A673 (cell line): ENCODE results near the gene TEX101. TPM values are rescaled to one million over a fixed set of nuclear protein-coding genes. Genes with fewer than 3 reads are reported as not detected.
"Not testable (repeated sequence)": the region's sequence is repeated elsewhere in the genome, so short reads cannot be mapped to it uniquely, and the experiment has no call there.

Source experiments
- BruUV-seq: library from RNA; stranded (reverse); fragments of 400-500 nt; replicated peaks from 2 replicates; lab custom pipeline; 2021; lab: Mats Ljungman, UMichigan
- CTCF ChIA-PET: fragments of 300-600 bp; sonication (Branson Sonifier 250); formaldehyde crosslinking; loops from one replicate; lab custom pipeline; 2022; ENCODE audit warnings: antibody characterized with exemption; lab: Charles Lee
- POLR2A ChIA-PET: fragments of 300-600 bp; sonication (Branson Sonifier 250); formaldehyde crosslinking; loops from one replicate; lab custom pipeline; 2022; ENCODE audit warnings: antibody characterized with exemption; ENCODE audit not compliant: low non-redundant PET; lab: Charles Lee
- DNase-seq: peaks from one replicate; pipeline ENCODE4 v3.0.0-alpha.2; 2015; ENCODE audit warnings: low spot score
- H3K27ac ChIP-seq: fragments of 200-600 bp; sonication (generic); 2 replicates; pipeline ENCODE4 v1.5.1; 2016; ENCODE audit warnings: mixed run types, low read depth, mild to moderate bottlenecking, mixed read lengths, antibody characterized with exemption, low read length; ENCODE audit not compliant: poor library complexity, severe bottlenecking
- H3K27me3 ChIP-seq: fragments of 200-600 bp; sonication (generic); replicated peaks from 2 replicates; pipeline ENCODE4 v1.6.1; 2017; ENCODE audit warnings: mixed run types, low read depth, mild to moderate bottlenecking, mixed read lengths, antibody characterized with exemption, low read length; ENCODE audit not compliant: insufficient read depth, poor library complexity
- H3K36me3 ChIP-seq: fragments of 200-600 bp; sonication (generic); 2 replicates; pipeline ENCODE4 v1.6.1; 2016; ENCODE audit warnings: mixed run types, mild to moderate bottlenecking, mixed read lengths, antibody characterized with exemption, low read length; ENCODE audit not compliant: insufficient read depth, poor library complexity, severe bottlenecking
- H3K4me1 ChIP-seq: fragments of 200-600 bp; sonication (generic); 2 replicates; pipeline ENCODE4 v1.6.1; 2017; ENCODE audit warnings: mixed run types, mild to moderate bottlenecking, mixed read lengths, antibody characterized with exemption, low read length; ENCODE audit not compliant: insufficient read depth, poor library complexity, severe bottlenecking
- H3K4me3 ChIP-seq: fragments of 200-600 bp; sonication (generic); 2 replicates; pipeline ENCODE4 v1.5.1; 2016; ENCODE audit warnings: low read depth, mixed run types, mild to moderate bottlenecking, mixed read lengths, low read length; ENCODE audit not compliant: poor library complexity, severe bottlenecking
- H3K9me3 ChIP-seq: fragments of 200-600 bp; sonication (generic); 2 replicates; pipeline ENCODE4 v1.6.1; 2016; ENCODE audit warnings: mixed run types, low read depth, mild to moderate bottlenecking, mixed read lengths, antibody characterized with exemption, low read length; ENCODE audit not compliant: poor library complexity, severe bottlenecking
- EZH2 ChIP-seq: fragments of 200-600 bp; sonication (generic); IDR thresholded peaks from 2 replicates; pipeline ENCODE4 v1.6.1; 2017; ENCODE audit warnings: borderline replicate concordance, low read depth, mild to moderate bottlenecking, mixed read lengths, antibody characterized with exemption, low read length; ENCODE audit not compliant: poor library complexity, severe bottlenecking
- intact Hi-C: fragments of 100-400 bp; cut with micrococcal nuclease; formaldehyde crosslinking; loops from one replicate; pipeline ENCODE4 v1.10.0; 2022; ENCODE audit not compliant: unreplicated experiment
- total RNA-seq: library from RNA; stranded (reverse); gene quantifications from 2 replicates; pipeline ENCODE4 v1.2.3, GENCODE V29; 2021
- TF ChIP-seq, protein P1 (sequence below): fragments of 300-800, 200-600 bp; sonication (generic); conservative IDR thresholded peaks from 2 replicates; pipeline ENCODE4 v1.5.1; 2017; ENCODE audit warnings: low read depth, mild to moderate bottlenecking, antibody characterized with exemption, low read length, moderate library complexity, mixed read lengths

The TEX101 gene
- total RNA-seq, 1 experiment from 2014 or later: not detected

DNA sequence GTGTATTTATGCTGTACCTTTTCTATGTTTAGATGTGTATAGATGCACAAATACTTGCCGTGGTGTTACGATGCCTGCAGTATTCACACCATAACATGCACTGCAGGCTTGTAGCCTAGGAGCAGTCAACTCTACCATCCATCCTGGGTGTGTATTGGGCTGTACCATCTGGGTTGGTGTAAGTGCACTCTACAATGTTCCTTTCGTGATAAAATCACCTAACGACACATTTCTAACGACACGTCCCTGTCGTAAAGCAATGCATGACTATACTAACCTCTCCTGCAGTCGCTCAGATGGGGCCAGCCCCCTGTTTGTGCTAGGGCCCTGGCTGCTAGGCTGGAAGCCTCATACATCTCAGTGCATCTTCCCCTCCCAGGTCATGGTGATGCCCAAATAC lies 42.8 kb upstream of the TEX101 start:
- H3K27ac ChIP-seq: no peak overlapping the region
- ChIA-PET POLR2A (no interaction called here), CTCF (no interaction called here)
- DNase-seq: no peak
- no peak overlapping the region for H3K4me3 ChIP-seq
- intact Hi-C loops: no loop called here
- no peaks in the 10 kb centered on the region for H3K36me3 ChIP-seq
- BruUV-seq: no TSS peak
- no peak for TF ChIP-seq EZH2
- TF ChIP-seq, protein P1, sequence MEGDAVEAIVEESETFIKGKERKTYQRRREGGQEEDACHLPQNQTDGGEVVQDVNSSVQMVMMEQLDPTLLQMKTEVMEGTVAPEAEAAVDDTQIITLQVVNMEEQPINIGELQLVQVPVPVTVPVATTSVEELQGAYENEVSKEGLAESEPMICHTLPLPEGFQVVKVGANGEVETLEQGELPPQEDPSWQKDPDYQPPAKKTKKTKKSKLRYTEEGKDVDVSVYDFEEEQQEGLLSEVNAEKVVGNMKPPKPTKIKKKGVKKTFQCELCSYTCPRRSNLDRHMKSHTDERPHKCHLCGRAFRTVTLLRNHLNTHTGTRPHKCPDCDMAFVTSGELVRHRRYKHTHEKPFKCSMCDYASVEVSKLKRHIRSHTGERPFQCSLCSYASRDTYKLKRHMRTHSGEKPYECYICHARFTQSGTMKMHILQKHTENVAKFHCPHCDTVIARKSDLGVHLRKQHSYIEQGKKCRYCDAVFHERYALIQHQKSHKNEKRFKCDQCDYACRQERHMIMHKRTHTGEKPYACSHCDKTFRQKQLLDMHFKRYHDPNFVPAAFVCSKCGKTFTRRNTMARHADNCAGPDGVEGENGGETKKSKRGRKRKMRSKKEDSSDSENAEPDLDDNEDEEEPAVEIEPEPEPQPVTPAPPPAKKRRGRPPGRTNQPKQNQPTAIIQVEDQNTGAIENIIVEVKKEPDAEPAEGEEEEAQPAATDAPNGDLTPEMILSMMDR: no peak
- H3K27me3 ChIP-seq: peaks cover 25% of the 10 kb centered on the region
- H3K9me3 ChIP-seq: no peaks in the 10 kb centered on the region
- H3K4me1 ChIP-seq: no peaks in the 10 kb centered on the region

DNA sequence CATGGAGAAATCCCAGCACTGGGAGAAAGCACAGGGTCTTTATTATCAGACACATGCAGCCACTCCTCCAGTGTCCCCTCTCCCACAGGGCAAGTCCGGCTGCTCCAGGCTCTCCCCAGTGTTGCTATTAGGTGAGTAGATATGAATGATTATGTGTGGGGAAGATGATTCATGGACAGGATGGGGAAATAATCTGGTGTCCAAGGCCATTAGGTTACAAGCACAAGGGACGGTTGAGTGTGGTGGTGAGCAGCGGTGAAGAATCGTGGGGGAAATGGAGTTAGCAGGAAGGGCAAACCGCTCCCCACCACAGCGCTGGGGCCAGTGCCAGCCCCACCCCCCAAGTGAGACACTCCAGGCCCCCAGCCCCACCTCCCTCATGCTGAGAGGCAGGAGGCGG lies 42.2 kb upstream of the TEX101 start:
- no TSS peak for BruUV-seq
- DNase-seq: no peak
- H3K27ac ChIP-seq: no peak overlapping the region
- H3K4me1 ChIP-seq: no peaks in the 10 kb centered on the region
- H3K27me3 ChIP-seq: peaks cover 25% of the 10 kb centered on the region
- TF ChIP-seq, protein P1: no peak
- TF ChIP-seq EZH2: no peak
- H3K4me3 ChIP-seq: no peak overlapping the region
- intact Hi-C loops: no loop called here
- POLR2A ChIA-PET: no interaction called here
- no peaks in the 10 kb centered on the region for H3K36me3 ChIP-seq
- CTCF ChIA-PET: no interaction called here
- H3K9me3 ChIP-seq: no peaks in the 10 kb centered on the region

DNA sequence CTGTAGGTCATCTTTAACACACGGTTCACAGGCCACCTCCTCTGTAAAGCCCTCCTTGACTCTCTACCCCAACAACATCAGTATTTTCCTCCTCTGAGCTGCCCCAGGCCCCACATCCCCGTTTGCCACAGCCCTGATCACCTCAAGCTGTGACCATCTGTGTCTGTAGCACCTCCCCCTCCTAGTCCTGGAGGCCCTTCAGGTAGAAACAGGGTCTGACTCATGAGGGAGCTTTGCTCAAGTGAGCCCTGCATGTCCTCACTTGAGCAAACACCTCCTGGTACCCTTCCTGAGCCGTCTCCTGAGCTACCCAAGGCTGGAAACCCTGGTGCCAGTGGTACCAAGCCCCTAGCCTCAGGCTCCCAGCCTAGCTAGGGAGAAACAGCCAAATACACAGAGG lies 37.1 kb upstream of the TEX101 start:
- POLR2A ChIA-PET, H3K27ac ChIP-seq, intact Hi-C loops: not testable (repeated sequence)

DNA sequence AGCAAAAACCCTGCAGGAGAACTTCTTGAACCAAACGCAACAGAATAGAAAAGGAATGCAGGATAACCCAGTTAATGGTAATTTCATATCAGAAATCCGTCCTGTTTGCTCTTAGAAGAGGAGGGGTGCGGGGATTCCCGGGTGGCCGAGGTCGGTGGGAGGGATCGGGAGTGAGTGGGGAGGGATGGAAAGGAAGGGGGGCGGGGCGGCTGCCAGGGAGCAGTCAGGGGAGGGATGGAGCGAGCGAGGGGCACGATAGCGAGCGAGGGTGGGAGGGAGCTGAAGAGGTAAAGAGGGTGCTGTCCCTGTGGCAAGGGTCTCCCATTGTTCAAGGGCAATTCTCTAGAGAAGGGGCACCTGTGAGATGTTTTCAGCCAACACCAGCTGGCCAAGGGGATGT lies 34.7 kb upstream of the TEX101 start:
- Histone ChIP-seq H3K4me1 (no peaks in the 10 kb centered on the region), H3K4me3 (no peak overlapping the region), H3K9me3 (no peaks in the 10 kb centered on the region), H3K27me3 (peaks cover 15% of the 10 kb centered on the region), H3K27ac (no peak overlapping the region), H3K36me3 (no peaks in the 10 kb centered on the region)
- TF ChIP-seq EZH2: no peak
- TF ChIP-seq, protein P1: no peak
- ChIA-PET POLR2A (no interaction called here), CTCF (no interaction called here)
- intact Hi-C loops: no loop called here
- no TSS peak for BruUV-seq
- DNase-seq: no peak

More for the DNA sequence above, 37.1 kb upstream of the TEX101 start:
- H3K9me3 ChIP-seq, H3K36me3 ChIP-seq, DNase-seq, H3K4me1 ChIP-seq, BruUV-seq, H3K4me3 ChIP-seq, CTCF ChIA-PET: not testable (repeated sequence)
- H3K27me3 ChIP-seq: peaks cover 15% of the 10 kb centered on the region
